Muscle layer of colon (tissue), 2 donors: ENCODE results near the gene CIROP.

Experiments used
- H3K27ac ChIP-seq: one replicate; pipeline ENCODE4 v1.7.0; 2013; ENCODE audit warnings: low read depth, mild to moderate bottlenecking, low read length, moderate library complexity
- H3K27me3 ChIP-seq, 2 donors: one replicate each; pipeline ENCODE4 v1.7.0; 2013; ENCODE audit warnings: low read length in 2 of 2, mild to moderate bottlenecking in 2 of 2; ENCODE audit not compliant: insufficient read depth in 2 of 2, control insufficient read depth in 1 of 2
- H3K36me3 ChIP-seq: one replicate; pipeline ENCODE4 v1.7.0; 2013; ENCODE audit warnings: mild to moderate bottlenecking, low read length; ENCODE audit not compliant: insufficient read depth
- H3K4me1 ChIP-seq: one replicate; pipeline ENCODE4 v1.7.0; 2013; ENCODE audit warnings: mild to moderate bottlenecking, low read length; ENCODE audit not compliant: insufficient read depth
- H3K4me3 ChIP-seq, 2 donors: one replicate each; pipeline ENCODE4 v1.7.0; 2013; ENCODE audit warnings: low read length in 2 of 2, low read depth in 1 of 2, mild to moderate bottlenecking in 1 of 2, moderate library complexity in 1 of 2
- H3K9ac ChIP-seq: one replicate; pipeline ENCODE4 v1.7.0; 2013; ENCODE audit warnings: low read length
- H3K9me3 ChIP-seq: one replicate; pipeline ENCODE4 v1.7.0; 2013; ENCODE audit warnings: mild to moderate bottlenecking, low read length
- donor health status: abdominal sarcoma.
- donor health status: Adenocarcinoma of cecum.

Gene CIROP

GRCh38 chr14:23128969-23129758 lies 24.4 kb upstream of the CIROP start:
- H3K27ac ChIP-seq, result no peak overlapping the region
- no peaks in the 10 kb centered on the region for H3K4me1 ChIP-seq
- H3K27me3 ChIP-seq, result no peaks in the 10 kb centered on the region
- H3K4me3 ChIP-seq, result no peak overlapping the region
- no peaks in the 10 kb centered on the region for H3K36me3 ChIP-seq
- no peaks in the 10 kb centered on the region for H3K9me3 ChIP-seq
- H3K9ac ChIP-seq, result no peak overlapping the region

GRCh38 chr14:23127861-23128260 lies 23.1 kb upstream of the CIROP start:
- Histone ChIP-seq H3K9ac (no peak overlapping the region), H3K4me1 (no peaks in the 10 kb centered on the region), H3K27ac (no peak overlapping the region), H3K4me3 (no peak overlapping the region), H3K27me3 (no peaks in the 10 kb centered on the region), H3K36me3 (no peaks in the 10 kb centered on the region), H3K9me3 (no peaks in the 10 kb centered on the region)

- H3K4me3 ChIP-seq, result no peak overlapping the region
- H3K27me3 ChIP-seq, result no peaks in the 10 kb centered on the region
- H3K27ac ChIP-seq, result no peak overlapping the region
- no peaks in the 10 kb centered on the region for H3K9me3 ChIP-seq
- no peaks in the 10 kb centered on the region for H3K36me3 ChIP-seq
- no peak overlapping the region for H3K9ac ChIP-seq
- H3K4me1 ChIP-seq, result peaks cover under 1% of the 10 kb centered on the region
Measured at GRCh38 chr14:23126548-23127278, 21.9 kb upstream of the CIROP start.

- Histone ChIP-seq H3K4me1 (peaks cover 7% of the 10 kb centered on the region), H3K9ac (no peak overlapping the region), H3K27me3 (no peaks in the 10 kb centered on the region), H3K9me3 (no peaks in the 10 kb centered on the region), H3K27ac (no peak overlapping the region), H3K36me3 (no peaks in the 10 kb centered on the region), H3K4me3 (no peak overlapping the region)
Measured at GRCh38 chr14:23125933-23126524, 21.2 kb upstream of the CIROP start.

- H3K27me3 ChIP-seq, result no peaks in the 10 kb centered on the region
- no peaks in the 10 kb centered on the region for H3K36me3 ChIP-seq
- no peak overlapping the region for H3K27ac ChIP-seq
- no peak overlapping the region for H3K9ac ChIP-seq
- H3K4me3 ChIP-seq, result no peak overlapping the region
- no peaks in the 10 kb centered on the region for H3K9me3 ChIP-seq
- H3K4me1 ChIP-seq, result peaks cover 9% of the 10 kb centered on the region
Measured at GRCh38 chr14:23125011-23125410, 20.2 kb upstream of the CIROP start.

- Histone ChIP-seq H3K9ac (no peak overlapping the region), H3K27ac (no peak overlapping the region), H3K27me3 (no peaks in the 10 kb centered on the region), H3K4me3 (no peak overlapping the region), H3K4me1 (peaks cover 9% of the 10 kb centered on the region), H3K9me3 (no peaks in the 10 kb centered on the region), H3K36me3 (no peaks in the 10 kb centered on the region)
Measured at GRCh38 chr14:23124337-23124954, 19.7 kb upstream of the CIROP start.

- H3K27me3 ChIP-seq, result peaks cover 0 to 4% of the 10 kb centered on the region in 2 donors
Measured at GRCh38 chr14:23123419-23123818, 18.6 kb upstream of the CIROP start.

GRCh38 chr14:23122086-23122485 lies 17.3 kb upstream of the CIROP start:
- no peak overlapping the region for H3K4me3 ChIP-seq
- no peak overlapping the region for H3K27ac ChIP-seq
- no peak overlapping the region for H3K9ac ChIP-seq
- peaks cover 0 to 6% of the 10 kb centered on the region in 2 donors for H3K27me3 ChIP-seq
- H3K9me3 ChIP-seq, result no peaks in the 10 kb centered on the region
- peaks cover 9% of the 10 kb centered on the region for H3K4me1 ChIP-seq
- no peaks in the 10 kb centered on the region for H3K36me3 ChIP-seq

More at GRCh38 chr14:23123419-23123818, 18.6 kb upstream of the CIROP start:
- H3K4me1 ChIP-seq, result peaks cover 9% of the 10 kb centered on the region
- no peaks in the 10 kb centered on the region for H3K36me3 ChIP-seq
- no peak overlapping the region for H3K4me3 ChIP-seq
- H3K27ac ChIP-seq, result no peak overlapping the region
- H3K9me3 ChIP-seq, result no peaks in the 10 kb centered on the region
- H3K9ac ChIP-seq, result no peak overlapping the region

GRCh38 chr14:23121361-23121771 lies 16.6 kb upstream of the CIROP start:
- no peak overlapping the region for H3K4me3 ChIP-seq
- H3K36me3 ChIP-seq, result no peaks in the 10 kb centered on the region
- peak overlapping the region; percentile 8 for H3K27ac ChIP-seq
- peaks cover 0 to 6% of the 10 kb centered on the region in 2 donors for H3K27me3 ChIP-seq
- no peaks in the 10 kb centered on the region for H3K9me3 ChIP-seq
- no peak overlapping the region for H3K9ac ChIP-seq
- H3K4me1 ChIP-seq, result peaks cover 9% of the 10 kb centered on the region

- peaks cover 0 to 6% of the 10 kb centered on the region in 2 donors for H3K27me3 ChIP-seq
- H3K27ac ChIP-seq, result peak overlapping the region; percentile 8
- H3K9ac ChIP-seq, result no peak overlapping the region
- H3K36me3 ChIP-seq, result no peaks in the 10 kb centered on the region
- no peak overlapping the region for H3K4me3 ChIP-seq
- H3K4me1 ChIP-seq, result peaks cover 9% of the 10 kb centered on the region
- H3K9me3 ChIP-seq, result no peaks in the 10 kb centered on the region
Measured at GRCh38 chr14:23120541-23121251, 15.9 kb upstream of the CIROP start.
